H1 (cell line): Measurements from ENCODE around the gene SRGAP3. TPM values are rescaled to one million over a fixed set of nuclear protein-coding genes. Genes with fewer than 3 reads are reported as not detected.

ENCODE experiments used
- CHD7 ChIP-seq: fragments of 300-600 bp; sonication (generic); IDR thresholded peaks from 2 replicates; pipeline ENCODE4 v1.7.1; 2012; ENCODE audit warnings: low read length, moderate library complexity, mild to moderate bottlenecking, inconsistent platforms; ENCODE audit not compliant: insufficient replicate concordance
- EZH2 ChIP-seq: fragments of 200-600 bp; sonication (generic); IDR thresholded peaks from 2 replicates; pipeline ENCODE4 v1.7.1; 2012; ENCODE audit warnings: low read depth, mild to moderate bottlenecking, moderate library complexity, low read length, inconsistent platforms; ENCODE audit not compliant: severe bottlenecking
- HDAC6 ChIP-seq: IDR thresholded peaks from one replicate; pipeline ENCODE4 v1.7.1; 2012; ENCODE audit warnings: low read depth, mild to moderate bottlenecking, inconsistent platforms, low read length, moderate library complexity
- NRF1 ChIP-seq: IDR thresholded peaks from 2 replicates; pipeline ENCODE4 v1.6.1; 2011; ENCODE audit warnings: mild to moderate bottlenecking, low read depth, low read length, improper control_type of control experiment
- SUZ12 ChIP-seq: fragments of 200-600 bp; sonication (generic); IDR thresholded peaks from 2 replicates; pipeline ENCODE4 v1.6.1; 2012; ENCODE audit warnings: mild to moderate bottlenecking, inconsistent platforms, low read length, moderate library complexity, mixed read lengths
- TAF1 ChIP-seq: IDR thresholded peaks from 2 replicates; pipeline ENCODE4 v1.6.1; 2011; ENCODE audit warnings: mild to moderate bottlenecking, low read depth, low read length
- polyA plus RNA-seq, 7 experiments: library from polyadenylated mRNA; depleted of rRNA in 3 of 7; stranded (reverse) in 5 of 7; unstranded in 2 of 7; fragments of >200 nt in 5 of 7; fragments of 200-250 nt in 2 of 7; gene quantifications; 1 replicate in 5 of 7; 2 replicates in 1 of 7; 4 replicates in 1 of 7; pipeline versions ENCODE4 v1.2.1 to v1.2.3, GENCODE V29; 2011 to 2013; ENCODE audit warnings: missing spikeins in 2 of 7, mixed read lengths in 2 of 7
- total RNA-seq: library from RNA; stranded (reverse); fragmentation: NEBNext Ultra II Directional; extraction: Animal tissue kit (Norgen Biotek cat#: 25700); gene quantifications from 2 replicates; pipeline ENCODE4 v1.2.1, GENCODE V29; 2021

The SRGAP3 gene
- total and polyA plus RNA-seq, 2 of the 8 experiments (the other 6 are each of a cell fraction or from before 2014, with no cell fraction given), result 5.8 to 11.4 TPM

GRCh38 chr3:8988791-8989558 is 260.5 kb downstream of the SRGAP3 start (continued):
- TF ChIP-seq CHD7, result no peak
- TF ChIP-seq SUZ12, result no peak
- TF ChIP-seq TAF1, result no peak
- TF ChIP-seq HDAC6, result no peak
- TF ChIP-seq EZH2, result no peak
- TF ChIP-seq NRF1, result no peak
